ENCODE data around the gene NFYC. TPM values are rescaled to one million over a fixed set of nuclear protein-coding genes. Genes with fewer than 3 reads are reported as not detected.
A peak's percentile ranks its signal among the peaks of the same experiment; 100 is the strongest.

NFYC gene
- total RNA-seq, 1 donor: 24.2 TPM

DNA sequence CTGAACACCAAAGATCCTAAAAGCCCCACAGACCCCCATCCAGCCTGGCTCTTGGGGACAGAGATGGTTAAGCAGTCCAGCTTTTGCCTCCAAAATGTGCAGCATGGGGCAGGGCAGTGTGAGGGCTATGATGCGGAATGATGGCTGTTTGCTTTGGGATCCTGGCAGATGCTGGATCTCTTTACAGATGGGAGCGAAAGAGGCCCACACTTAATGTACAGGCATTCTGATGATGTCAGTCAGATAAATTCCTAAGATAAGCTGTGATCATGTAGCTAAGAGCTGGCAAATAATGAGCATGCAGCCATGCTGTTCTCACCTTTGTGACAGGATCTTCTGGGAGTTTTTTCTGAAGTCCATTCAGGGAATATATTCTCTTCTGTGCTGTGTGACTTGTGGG lies 74.5 kb downstream of the NFYC start:
- Histone ChIP-seq H3K9me3 (ENCODE audit: low read depth, low read length) (no peaks in the 10 kb centered on the region), H3K79me2 (ENCODE audit: insufficient read depth, low read length) (peaks cover 3% of the 10 kb centered on the region), H3K27me3 (ENCODE audit: insufficient read depth, low read length) (no peaks in the 10 kb centered on the region), H3K4me2 (ENCODE audit: insufficient read depth, low read length) (no peak overlapping the region), H4K20me1 (ENCODE audit: insufficient read depth, low read length) (peaks cover 4% of the 10 kb centered on the region), H2AFZ (ENCODE audit: low read length) (no peak overlapping the region), H3K4me3 (ENCODE audit: insufficient read depth, low read length) (no peak overlapping the region), H3K4me1 (ENCODE audit: insufficient read depth, low read length) (peaks cover 9% of the 10 kb centered on the region), H3K27ac (ENCODE audit: low read depth, low read length) (no peak overlapping the region), H3K36me3 (ENCODE audit: insufficient read depth, low read length) (peaks cover 45% of the 10 kb centered on the region)
- TF ChIP-seq CTCF (IDR thresholded peaks at IDR 0.05; ENCODE audit: extremely low read depth, low read depth, low read length): no peak
- DNase-seq (ENCODE audit: insufficient read length, low spot score, missing footprints): no peak

GRCh38 chr1:40766560-40766959 lies 75.1 kb downstream of the NFYC start:
- no peak for TF ChIP-seq CTCF (IDR thresholded peaks at IDR 0.05; ENCODE audit: extremely low read depth, low read depth, low read length)
- DNase-seq (ENCODE audit: insufficient read length, low spot score, missing footprints): peak; percentile 42
- peaks cover 45% of the 10 kb centered on the region for H3K36me3 ChIP-seq (ENCODE audit: insufficient read depth, low read length)

GRCh38 chr1:40768146-40768990 lies 76.9 kb downstream of the NFYC start:
- DNase-seq (ENCODE audit: insufficient read length, low spot score, missing footprints): peak; percentile 47
- no peak for TF ChIP-seq CTCF (IDR thresholded peaks at IDR 0.05; ENCODE audit: extremely low read depth, low read depth, low read length)
- H3K36me3 ChIP-seq (ENCODE audit: insufficient read depth, low read length): peaks cover 45% of the 10 kb centered on the region

More at GRCh38 chr1:40766560-40766959, 75.1 kb downstream of the NFYC start:
- Histone ChIP-seq H3K4me3 (ENCODE audit: insufficient read depth, low read length) (no peak overlapping the region), H3K79me2 (ENCODE audit: insufficient read depth, low read length) (peaks cover 3% of the 10 kb centered on the region), H3K4me1 (ENCODE audit: insufficient read depth, low read length) (peaks cover 5% of the 10 kb centered on the region), H2AFZ (ENCODE audit: low read length) (no peak overlapping the region), H3K9me3 (ENCODE audit: low read depth, low read length) (no peaks in the 10 kb centered on the region), H3K27me3 (ENCODE audit: insufficient read depth, low read length) (no peaks in the 10 kb centered on the region), H4K20me1 (ENCODE audit: insufficient read depth, low read length) (peaks cover 4% of the 10 kb centered on the region), H3K4me2 (ENCODE audit: insufficient read depth, low read length) (no peak overlapping the region), H3K27ac (ENCODE audit: low read depth, low read length) (no peak overlapping the region)

GRCh38 chr1:40769815-40770214 lies 78.3 kb downstream of the NFYC start:
- peak; percentile 39 for TF ChIP-seq CTCF (IDR thresholded peaks at IDR 0.05; ENCODE audit: extremely low read depth, low read depth, low read length)
- Histone ChIP-seq H3K36me3 (ENCODE audit: insufficient read depth, low read length) (peaks cover 33% of the 10 kb centered on the region), H4K20me1 (ENCODE audit: insufficient read depth, low read length) (peaks cover 4% of the 10 kb centered on the region), H3K27ac (ENCODE audit: low read depth, low read length) (no peak overlapping the region), H3K27me3 (ENCODE audit: insufficient read depth, low read length) (no peaks in the 10 kb centered on the region), H3K4me1 (ENCODE audit: insufficient read depth, low read length) (no peaks in the 10 kb centered on the region), H3K4me2 (ENCODE audit: insufficient read depth, low read length) (no peak overlapping the region), H3K9me3 (ENCODE audit: low read depth, low read length) (no peaks in the 10 kb centered on the region), H3K79me2 (ENCODE audit: insufficient read depth, low read length) (no peaks in the 10 kb centered on the region), H2AFZ (ENCODE audit: low read length) (no peak overlapping the region), H3K4me3 (ENCODE audit: insufficient read depth, low read length) (no peak overlapping the region)
- DNase-seq (ENCODE audit: insufficient read length, low spot score, missing footprints): peak; percentile 76

More at GRCh38 chr1:40768146-40768990, 76.9 kb downstream of the NFYC start:
- Histone ChIP-seq H4K20me1 (ENCODE audit: insufficient read depth, low read length) (peaks cover 4% of the 10 kb centered on the region), H2AFZ (ENCODE audit: low read length) (no peak overlapping the region), H3K27me3 (ENCODE audit: insufficient read depth, low read length) (no peaks in the 10 kb centered on the region), H3K4me1 (ENCODE audit: insufficient read depth, low read length) (peaks cover 5% of the 10 kb centered on the region), H3K9me3 (ENCODE audit: low read depth, low read length) (no peaks in the 10 kb centered on the region), H3K79me2 (ENCODE audit: insufficient read depth, low read length) (no peaks in the 10 kb centered on the region), H3K27ac (ENCODE audit: low read depth, low read length) (no peak overlapping the region), H3K4me2 (ENCODE audit: insufficient read depth, low read length) (no peak overlapping the region), H3K4me3 (ENCODE audit: insufficient read depth, low read length) (no peak overlapping the region)
